CD14-positive monocyte (primary cell): Measurements from ENCODE around the gene ADH4. TPM values are rescaled to one million over a fixed set of nuclear protein-coding genes. Genes with fewer than 3 reads are reported as not detected.

Experiments used
- DNase-seq, 3 donors: peaks; one replicate each; pipeline ENCODE4 v3.0.0-alpha.2; 2011 to 2022
- H2AFZ ChIP-seq: 2 replicates; pipeline ENCODE4 v1.6.0; 2012; ENCODE audit warnings: mild to moderate bottlenecking, low read depth, low read length, inconsistent platforms; ENCODE audit not compliant: insufficient read depth, poor library complexity, severe bottlenecking
- H3K27ac ChIP-seq, 2 donors: 1 replicate in 1 of 2; 2 replicates in 1 of 2; pipeline ENCODE4 v1.5.1; 2012 to 2013; ENCODE audit warnings: low read length in 2 of 2, control low read depth in 1 of 2, inconsistent platforms in 1 of 2, low read depth in 1 of 2, mild to moderate bottlenecking in 1 of 2
- H3K27me3 ChIP-seq, 2 donors: one replicate each; pipeline versions ENCODE4 v1.6.0 to v1.6.1; 2011 to 2013; ENCODE audit warnings: low read length in 2 of 2; ENCODE audit not compliant: control insufficient read depth in 2 of 2, insufficient read depth in 2 of 2
- H3K36me3 ChIP-seq, 2 donors: replicated peaks in 1 of 2; 1 replicate in 1 of 2; 2 replicates in 1 of 2; pipeline versions ENCODE4 v1.5.1 to v1.6.1; 2012 to 2013; ENCODE audit warnings: low read length in 2 of 2, control low read depth in 1 of 2, inconsistent platforms in 1 of 2, mild to moderate bottlenecking in 1 of 2; ENCODE audit not compliant: insufficient read depth in 2 of 2, control insufficient read depth in 1 of 2
- H3K4me1 ChIP-seq, 2 donors: 1 replicate in 1 of 2; 2 replicates in 1 of 2; pipeline versions ENCODE4 v1.5.1 to v1.6.1; 2012 to 2013; ENCODE audit warnings: low read length in 2 of 2, control low read depth in 1 of 2, inconsistent platforms in 1 of 2, mild to moderate bottlenecking in 1 of 2, moderate library complexity in 1 of 2; ENCODE audit not compliant: insufficient read depth in 2 of 2, control insufficient read depth in 1 of 2
- H3K4me2 ChIP-seq: replicated peaks from 2 replicates; pipeline ENCODE3; 2012; ENCODE audit warnings: low read length, moderate library complexity, mild to moderate bottlenecking; ENCODE audit not compliant: poor library complexity, severe bottlenecking; ENCODE audit errors: extremely low read depth
- H3K4me3 ChIP-seq, 3 experiments: fragments of 200-600 bp in 1 of 3; sonication (generic) in 1 of 3; replicated peaks in 1 of 3; 1 replicate in 2 of 3; 2 replicates in 1 of 3; pipeline ENCODE4 v1.5.1; 2011 to 2013; ENCODE audit warnings: low read length in 3 of 3, mild to moderate bottlenecking in 3 of 3, control low read depth in 2 of 3, low read depth in 2 of 3, inconsistent platforms in 1 of 3, moderate library complexity in 1 of 3
- H3K79me2 ChIP-seq: 2 replicates; pipeline ENCODE4 v1.6.0; 2012; ENCODE audit warnings: mild to moderate bottlenecking, control low read depth, inconsistent platforms, low read length, moderate library complexity; ENCODE audit not compliant: insufficient read depth
- H3K9ac ChIP-seq: 2 replicates; pipeline ENCODE4 v1.6.0; 2017; ENCODE audit warnings: low read length, mild to moderate bottlenecking; ENCODE audit not compliant: insufficient read depth, poor library complexity, severe bottlenecking
- H3K9me3 ChIP-seq, 2 donors: replicated peaks in 1 of 2; 1 replicate in 1 of 2; 2 replicates in 1 of 2; pipeline versions ENCODE4 v1.5.1 to v1.6.1; 2012 to 2013; ENCODE audit warnings: low read length in 2 of 2, control low read depth in 1 of 2; ENCODE audit not compliant: control insufficient read depth in 1 of 2, insufficient read depth in 1 of 2
- H4K20me1 ChIP-seq: 2 replicates; pipeline ENCODE4 v1.6.0; 2012; ENCODE audit warnings: mild to moderate bottlenecking, low read length, control low read depth, moderate library complexity; ENCODE audit not compliant: insufficient read depth
- H3K27ac Mint-ChIP-seq, 7 donors: one replicate each; pipeline ENCODE4 v1.8.0; 2020; ENCODE audit warnings: mild to moderate bottlenecking in 7 of 7, mixed read lengths in 7 of 7, moderate library complexity in 6 of 7, inconsistent platforms in 2 of 7
- H3K27me3 Mint-ChIP-seq, 3 donors: one replicate each; pipeline ENCODE4 v1.8.0; 2021 to 2022; ENCODE audit warnings: low read depth in 3 of 3, mild to moderate bottlenecking in 3 of 3, mixed read lengths in 3 of 3, moderate library complexity in 3 of 3, inconsistent platforms in 1 of 3
- H3K36me3 Mint-ChIP-seq, 2 donors: one replicate each; pipeline ENCODE4 v1.8.0; 2020; ENCODE audit warnings: mixed read lengths in 2 of 2, inconsistent platforms in 1 of 2, mild to moderate bottlenecking in 1 of 2
- H3K4me1 Mint-ChIP-seq: one replicate; pipeline ENCODE4 v1.8.0; 2020; ENCODE audit warnings: mild to moderate bottlenecking, mixed read lengths
- H3K4me3 Mint-ChIP-seq, 2 donors: one replicate each; pipeline ENCODE4 v1.8.0; 2020; ENCODE audit warnings: mild to moderate bottlenecking in 2 of 2, mixed read lengths in 2 of 2, moderate library complexity in 1 of 2
- H3K9me3 Mint-ChIP-seq, 7 donors: one replicate each; pipeline ENCODE4 v1.8.0; 2020 to 2022; ENCODE audit warnings: mixed read lengths in 7 of 7, mild to moderate bottlenecking in 6 of 7, moderate library complexity in 6 of 7, inconsistent platforms in 2 of 7
- WGBS: methylation state at CpG from one replicate; pipeline ENCODE4 v1.1.5; 2013; ENCODE audit warnings: missing lambda C conversion rate; ENCODE audit not compliant: insufficient coverage; 5-methylcytosine and 5-hydroxymethylcytosine counted together
- intact Hi-C, 2 donors: fragments of 100-400 bp; cut with micrococcal nuclease; formaldehyde crosslinking; loops; one replicate each; pipeline versions ENCODE4 v1.15.0 to v1.15.1; 2023
- polyA plus RNA-seq, 3 donors: library from polyadenylated mRNA; depleted of rRNA in 1 of 3; unstranded in 2 of 3; stranded (reverse) in 1 of 3; fragments of 300-500 nt in 2 of 3; fragments of >200 nt in 1 of 3; fragmentation: Illumina TruSeq in 2 of 3; gene quantifications; 1 replicate in 2 of 3; 2 replicates in 1 of 3; pipeline ENCODE4 v1.2.3, GENCODE V29; 2012 to 2021
- TF ChIP-seq, protein P1 (sequence below): fragments of 200-600 bp; IDR thresholded peaks from one replicate; pipeline ENCODE4 v1.8.0; 2022; ENCODE audit warnings: antibody characterized with exemption, mild to moderate bottlenecking

The ADH4 gene
- polyA plus RNA-seq, 3 donors, result not detected

DNA sequence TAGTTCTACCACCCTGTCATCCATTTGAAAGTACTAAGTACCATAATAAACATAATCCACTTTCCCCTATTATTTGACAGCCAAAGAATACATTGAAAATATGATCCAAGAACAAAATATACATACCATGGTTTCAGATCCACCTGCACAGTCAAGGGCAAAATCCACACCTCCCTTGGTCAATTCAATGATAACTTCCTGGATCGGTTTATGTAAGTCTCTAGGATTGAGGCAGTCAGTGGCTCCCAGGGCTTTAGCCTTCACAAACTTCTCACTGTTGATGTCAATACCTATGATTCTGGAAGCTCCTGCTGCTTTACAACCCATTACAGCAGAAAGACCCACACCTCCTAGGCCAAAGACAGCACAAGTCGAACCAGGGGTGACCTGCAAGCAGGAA, 12.7 kb downstream of the ADH4 start:
- intact Hi-C loops, result no loop called here
- TF ChIP-seq, protein P1, sequence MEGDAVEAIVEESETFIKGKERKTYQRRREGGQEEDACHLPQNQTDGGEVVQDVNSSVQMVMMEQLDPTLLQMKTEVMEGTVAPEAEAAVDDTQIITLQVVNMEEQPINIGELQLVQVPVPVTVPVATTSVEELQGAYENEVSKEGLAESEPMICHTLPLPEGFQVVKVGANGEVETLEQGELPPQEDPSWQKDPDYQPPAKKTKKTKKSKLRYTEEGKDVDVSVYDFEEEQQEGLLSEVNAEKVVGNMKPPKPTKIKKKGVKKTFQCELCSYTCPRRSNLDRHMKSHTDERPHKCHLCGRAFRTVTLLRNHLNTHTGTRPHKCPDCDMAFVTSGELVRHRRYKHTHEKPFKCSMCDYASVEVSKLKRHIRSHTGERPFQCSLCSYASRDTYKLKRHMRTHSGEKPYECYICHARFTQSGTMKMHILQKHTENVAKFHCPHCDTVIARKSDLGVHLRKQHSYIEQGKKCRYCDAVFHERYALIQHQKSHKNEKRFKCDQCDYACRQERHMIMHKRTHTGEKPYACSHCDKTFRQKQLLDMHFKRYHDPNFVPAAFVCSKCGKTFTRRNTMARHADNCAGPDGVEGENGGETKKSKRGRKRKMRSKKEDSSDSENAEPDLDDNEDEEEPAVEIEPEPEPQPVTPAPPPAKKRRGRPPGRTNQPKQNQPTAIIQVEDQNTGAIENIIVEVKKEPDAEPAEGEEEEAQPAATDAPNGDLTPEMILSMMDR, result no peak
- Histone ChIP-seq H3K27ac (no peak overlapping the region), H3K9ac (no peak overlapping the region), H3K27me3 (no peaks in the 10 kb centered on the region), H3K9me3 (no peaks in the 10 kb centered on the region), H4K20me1 (no peaks in the 10 kb centered on the region), H2AFZ (no peak overlapping the region), H3K4me3 (no peak overlapping the region), H3K4me1 (no peaks in the 10 kb centered on the region), H3K36me3 (no peaks in the 10 kb centered on the region), H3K4me2 (no peak overlapping the region), H3K79me2 (no peaks in the 10 kb centered on the region)
- Mint-ChIP-seq H3K27me3 (peaks cover 0 to 1% (median 0%) of the 10 kb centered on the region in 3 donors), H3K27ac (no peak overlapping the region), H3K4me1 (no peaks in the 10 kb centered on the region), H3K9me3 (peaks cover 0 to 8% (median 3%) of the 10 kb centered on the region in 7 donors), H3K4me3 (no peak overlapping the region), H3K36me3 (no peaks in the 10 kb centered on the region)
- no CpG with 5 or more reads among the region's 2 CpGs for WGBS
- DNase-seq, result no peak

DNA sequence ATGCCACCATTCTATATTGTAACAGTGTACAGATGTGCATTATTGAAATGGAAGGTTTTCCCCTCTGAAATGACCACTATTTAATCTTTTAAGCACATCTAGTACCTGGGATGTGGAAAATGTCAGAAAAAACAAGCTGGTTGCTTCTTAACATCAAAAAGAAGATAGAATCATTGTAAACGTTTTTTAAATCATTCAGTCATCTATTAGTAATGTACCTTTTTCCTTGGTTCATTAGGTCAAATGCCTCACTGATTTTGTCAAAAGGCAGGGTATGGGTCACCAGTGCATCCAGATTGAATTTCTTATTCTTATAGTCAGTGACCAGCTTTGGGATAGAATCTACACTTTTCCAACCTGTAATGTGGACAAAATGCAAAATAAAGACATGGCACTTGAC, 17.7 kb downstream of the ADH4 start:
- Mint-ChIP-seq H3K27ac (no peak overlapping the region), H3K36me3 (no peaks in the 10 kb centered on the region), H3K9me3 (peaks cover 0 to 8% (median 3%) of the 10 kb centered on the region in 7 donors), H3K4me1 (no peaks in the 10 kb centered on the region), H3K27me3 (peaks cover 0 to 1% (median 0%) of the 10 kb centered on the region in 3 donors), H3K4me3 (no peak overlapping the region)
- no peak overlapping the region for H3K4me2 ChIP-seq
- H3K27me3 ChIP-seq, result no peaks in the 10 kb centered on the region
- no peak overlapping the region for H2AFZ ChIP-seq
- TF ChIP-seq, protein P1, result no peak
- H3K4me1 ChIP-seq, result no peaks in the 10 kb centered on the region
- no peaks in the 10 kb centered on the region for H4K20me1 ChIP-seq
- no peak overlapping the region for H3K9ac ChIP-seq
- no peak overlapping the region for H3K4me3 ChIP-seq
- H3K9me3 ChIP-seq, result no peaks in the 10 kb centered on the region
- intact Hi-C loops, result no loop called here
- no peaks in the 10 kb centered on the region for H3K36me3 ChIP-seq
- no peaks in the 10 kb centered on the region for H3K79me2 ChIP-seq
- no peak for DNase-seq
- WGBS, result no CpG with 5 or more reads among the region's 1 CpG
- no peak overlapping the region for H3K27ac ChIP-seq
